T-helper 1 cell (primary cell): ENCODE data around the gene FBXL17.
"Not testable (repeated sequence)": the region's sequence is repeated elsewhere in the genome, so short reads cannot be mapped to it uniquely, and the experiment has no call there.

Source experiments
- DNase-seq, 5 donors: peaks; one replicate each; pipeline ENCODE4 v3.0.0-alpha.2; 2012 to 2020
- total RNA-seq, 4 donors: gene quantifications; one replicate each; lab custom pipeline; 2026; lab: John Stamatoyannopoulos, UW

FBXL17 gene
- 32.9 to 42.8 (median 39.7) reads per million in 4 donors for total RNA-seq

- DNase-seq = peak; percentile 82 to 97 (median 88)
Measured at GRCh38 chr5:108381954-108382783, at the start of gene FBXL17. Gene FBXL17, minus strand, starts transcription at chr5:108382098.

GRCh38 chr5:108430931-108431608, 49.2 kb upstream of the FBXL17 start:
- no peak for DNase-seq

GRCh38 chr5:108421713-108422112, 39.8 kb upstream of the FBXL17 start:
- DNase-seq = no peak

DNA sequence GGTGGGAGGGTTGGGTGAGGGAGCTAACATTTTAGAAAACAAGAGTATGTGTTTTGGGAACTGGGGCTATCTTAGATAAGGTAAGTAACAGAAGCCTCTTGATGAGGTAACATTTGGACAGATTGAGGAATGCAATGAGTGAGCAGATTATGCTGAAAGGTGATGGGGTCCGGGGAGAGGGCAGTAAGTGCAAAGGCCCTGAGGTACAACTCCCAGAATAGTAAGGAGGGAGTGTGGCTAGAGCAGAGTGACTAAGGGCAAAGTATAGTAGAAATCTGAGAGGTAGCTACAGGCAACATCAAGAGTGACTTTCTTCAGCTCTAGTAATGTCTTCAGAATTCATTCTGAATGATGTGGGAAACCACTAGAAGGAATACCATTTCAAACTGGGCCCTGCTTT, 38.9 kb upstream of the FBXL17 start:
- no peak for DNase-seq

DNA sequence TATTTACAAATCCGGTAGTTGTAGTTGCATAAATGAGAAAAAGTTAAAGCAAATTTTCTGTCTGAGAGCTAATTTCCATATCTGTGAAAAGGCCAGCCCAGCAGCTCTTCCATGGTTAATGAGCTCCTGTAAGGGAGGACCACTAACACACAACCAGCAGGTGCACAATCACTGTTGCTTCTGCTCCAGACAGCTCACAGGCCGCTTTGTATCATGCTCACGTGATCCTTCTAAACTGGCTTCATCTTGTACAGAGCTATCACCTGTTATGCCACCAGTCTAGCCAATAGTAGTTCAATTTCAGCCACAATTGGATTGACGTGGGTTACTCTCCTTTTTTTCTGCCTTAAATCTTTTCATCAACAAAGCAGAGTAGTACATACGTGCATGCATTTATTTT, 38.3 kb upstream of the FBXL17 start:
- no peak for DNase-seq

- DNase-seq = no peak
Measured at GRCh38 chr5:108418197-108418596, 36.3 kb upstream of the FBXL17 start.

GRCh38 chr5:108417166-108417670, 35.3 kb upstream of the FBXL17 start:
- DNase-seq = no peak

- DNase-seq = no peak
Measured at GRCh38 chr5:108415726-108416125, 33.8 kb upstream of the FBXL17 start.

DNA sequence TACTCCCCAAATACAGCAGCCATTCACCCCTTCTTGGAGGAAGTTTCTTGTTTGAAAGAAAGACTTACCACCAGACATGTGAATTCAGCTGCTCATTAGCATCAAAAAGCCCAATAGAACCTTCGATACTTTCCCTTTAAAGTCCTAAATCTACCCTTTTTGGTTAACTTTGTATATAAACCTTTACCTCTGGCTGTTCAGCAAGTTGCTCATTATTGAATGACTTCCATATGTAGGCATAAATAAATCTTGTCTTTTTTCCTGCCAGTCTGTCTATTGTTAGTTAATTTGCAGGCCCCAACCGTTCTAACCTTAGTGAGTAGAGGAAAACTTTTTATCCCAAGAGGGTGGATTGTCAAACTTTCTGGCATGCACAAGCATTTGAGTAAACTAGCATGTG, 27.9 kb upstream of the FBXL17 start:
- no peak for DNase-seq

- not testable (repeated sequence) for DNase-seq
Measured at GRCh38 chr5:108405201-108405600, 23.3 kb upstream of the FBXL17 start.

DNA sequence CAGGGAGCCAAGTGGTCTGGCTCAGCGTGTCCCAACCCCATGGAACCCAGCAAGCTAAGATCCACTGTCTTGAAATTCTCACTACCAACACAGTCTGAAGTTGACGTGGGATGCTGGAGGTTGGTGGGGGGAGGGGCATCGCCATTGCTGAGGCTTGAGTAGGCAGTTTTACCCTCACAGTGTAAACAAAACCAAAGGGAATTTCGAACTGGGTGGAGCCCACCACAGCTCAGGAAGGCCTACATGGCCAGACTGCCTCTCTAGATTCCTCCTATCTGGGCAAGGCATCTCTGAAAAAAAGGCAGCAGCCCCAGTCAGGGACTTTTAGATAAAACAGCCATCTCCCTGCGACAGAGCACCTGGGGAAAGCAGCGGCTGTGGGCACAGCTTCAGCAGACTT, 17.1 kb upstream of the FBXL17 start:
- DNase-seq = no peak

DNA sequence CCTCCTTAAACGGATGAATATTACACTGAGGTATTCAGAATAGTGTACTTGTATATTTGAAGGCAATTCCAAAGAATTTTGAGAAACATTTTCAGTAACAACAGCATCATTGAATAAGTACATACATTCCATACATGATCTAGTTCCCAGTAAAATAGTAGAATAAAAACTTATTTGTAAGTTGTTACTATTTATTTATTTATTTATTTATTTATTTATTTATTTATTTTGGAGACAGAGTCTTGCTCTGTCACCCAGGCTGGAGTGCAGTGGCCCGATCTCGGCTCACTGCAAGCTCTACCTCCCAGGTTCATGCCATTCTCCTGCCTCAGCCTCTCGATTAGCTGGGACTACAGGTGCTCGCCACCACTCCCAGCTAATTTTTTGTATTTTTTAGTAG, 14.9 kb upstream of the FBXL17 start:
- not testable (repeated sequence) for DNase-seq

DNA sequence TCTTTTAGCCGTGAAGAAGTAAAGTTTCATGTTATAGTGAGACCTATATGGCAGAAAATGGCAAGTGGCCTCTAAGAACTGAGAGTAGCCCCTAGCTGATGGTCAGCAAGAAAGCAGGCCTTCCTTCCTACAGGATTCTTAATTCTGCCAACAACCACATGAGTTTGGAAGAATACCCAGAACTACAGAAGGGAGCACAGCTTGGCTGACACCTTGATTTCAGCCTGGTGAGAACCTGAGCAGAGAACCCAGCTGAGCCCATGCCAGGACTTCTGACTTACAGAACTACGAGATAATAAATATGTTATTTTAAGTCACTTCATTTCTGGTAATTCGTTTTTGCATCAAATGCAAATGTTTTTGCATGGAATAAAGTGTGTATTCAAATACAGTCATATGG, 5.9 kb upstream of the FBXL17 start:
- DNase-seq = no peak

- DNase-seq = no peak
Measured at GRCh38 chr5:108386345-108387061, 4.6 kb upstream of the FBXL17 start.

DNA sequence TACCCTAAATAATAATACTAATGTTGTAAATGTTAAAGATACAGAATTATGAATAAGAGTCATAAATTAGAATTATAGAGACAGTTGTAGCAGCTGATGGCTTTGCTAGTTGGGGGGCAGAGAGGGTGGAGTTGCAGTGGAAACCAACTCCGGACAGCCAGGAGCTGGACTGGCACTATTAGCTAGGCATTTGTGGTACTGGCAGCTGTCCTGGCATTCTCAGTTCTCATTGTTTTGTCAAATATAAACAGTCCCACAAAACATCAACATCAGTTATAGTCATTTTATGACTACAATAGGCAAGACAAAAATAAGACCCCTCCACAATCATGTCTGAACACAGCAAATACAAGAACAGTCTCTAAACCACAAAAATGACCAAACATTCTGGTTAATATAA, 2.8 kb upstream of the FBXL17 start:
- no peak for DNase-seq

GRCh38 chr5:108382784-108383330, 959 bp upstream of the FBXL17 start:
- DNase-seq = peak in 2 of 5 donors; percentile 3 to 32

DNA sequence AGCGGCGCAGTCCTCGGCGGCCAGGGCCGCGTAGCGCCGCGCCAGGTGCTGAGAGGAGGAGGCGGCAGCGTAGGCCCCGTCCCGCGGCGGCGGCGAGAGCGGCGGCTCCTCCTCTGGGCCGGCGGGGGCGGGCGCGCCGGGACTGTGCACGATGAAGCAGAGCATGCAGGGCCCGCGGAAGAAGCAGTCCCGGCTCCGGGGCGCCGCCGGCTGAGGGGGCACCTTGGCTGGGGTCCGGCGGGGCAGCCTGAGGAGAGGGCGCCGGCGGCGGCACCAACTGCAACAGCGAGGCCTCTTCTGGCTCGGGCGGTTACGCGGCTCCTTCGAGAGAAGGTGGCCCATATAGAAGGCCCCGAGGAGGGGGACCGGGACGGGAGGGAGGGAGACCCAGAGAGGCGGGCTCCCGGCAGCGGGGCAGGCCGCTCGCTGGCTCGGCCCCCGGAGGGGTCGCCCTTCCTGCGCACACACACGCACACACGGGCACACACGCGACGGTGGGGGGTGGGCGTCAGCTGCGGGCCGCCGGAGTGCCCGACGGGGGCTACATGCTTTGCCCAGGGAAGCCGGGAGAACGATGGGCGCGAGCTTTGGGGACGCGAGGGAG, 446 bp downstream of the FBXL17 start:
- DNase-seq = peak; percentile 54 to 79 (median 68)

DNA sequence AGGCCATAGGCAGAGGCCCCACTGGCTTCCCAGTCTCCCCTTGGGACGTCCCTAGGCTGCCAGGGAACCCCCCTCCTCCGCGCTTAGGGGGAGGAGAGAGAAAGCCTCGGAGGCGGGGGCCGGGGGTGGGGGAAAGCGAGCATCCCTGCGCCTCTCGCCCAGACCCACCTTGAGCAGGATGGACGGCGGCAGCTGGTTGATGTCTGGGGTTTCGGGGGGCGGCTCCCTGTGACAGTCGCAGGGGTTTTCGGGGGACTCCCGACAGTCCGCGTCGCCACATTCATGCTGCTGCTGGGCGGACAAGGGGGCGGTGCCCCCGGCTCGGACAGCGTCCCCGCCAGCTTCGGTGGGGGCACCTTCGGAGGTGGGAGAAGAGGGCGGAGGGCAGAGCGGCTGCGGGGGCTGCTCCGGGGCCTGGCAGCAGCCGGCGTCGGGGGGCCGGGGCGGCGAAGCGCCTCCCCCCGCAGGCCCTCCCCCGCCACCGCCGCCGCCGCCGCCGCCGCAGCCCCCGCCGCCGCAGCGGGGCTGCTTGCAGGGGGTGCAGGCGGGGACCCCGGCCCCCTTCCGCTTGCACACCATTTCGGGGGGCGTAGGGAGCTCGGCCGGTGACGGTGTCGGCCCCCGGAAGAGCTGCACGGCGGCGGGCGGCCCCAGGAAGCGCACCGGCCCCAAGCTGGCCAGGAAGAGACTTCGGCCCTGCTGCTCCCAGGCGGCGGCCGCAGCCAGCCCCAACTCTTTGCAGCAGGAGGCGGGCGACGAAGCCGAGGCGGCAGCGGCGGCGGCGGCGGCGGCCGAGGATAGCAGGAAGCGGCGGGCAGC, 1.2 kb downstream of the FBXL17 start:
- peak; percentile 28 to 49 (median 36) for DNase-seq

- DNase-seq = no peak
Measured at GRCh38 chr5:108379722-108380530, 2.0 kb downstream of the FBXL17 start.

- DNase-seq = no peak
Measured at GRCh38 chr5:108375768-108376167, 6.1 kb downstream of the FBXL17 start.

GRCh38 chr5:108373426-108373825, 8.5 kb downstream of the FBXL17 start:
- no peak for DNase-seq
